Stimulated activated CD8-positive, alpha-beta memory T cell treated with anti-CD3 and anti-CD28 coated beads, Interleukin-7, amount 100 ng/mL, for 24 hours (primary cell): ENCODE data around the gene REP15.
"Not testable (repeated sequence)": the region's sequence is repeated elsewhere in the genome, so short reads cannot be mapped to it uniquely, and the experiment has no call there.

Experiments
- DNase-seq: peaks from one replicate; pipeline ENCODE4 v3.0.0-alpha.2; 2020; ENCODE audit warnings: low read depth

The REP15 gene, protein sequence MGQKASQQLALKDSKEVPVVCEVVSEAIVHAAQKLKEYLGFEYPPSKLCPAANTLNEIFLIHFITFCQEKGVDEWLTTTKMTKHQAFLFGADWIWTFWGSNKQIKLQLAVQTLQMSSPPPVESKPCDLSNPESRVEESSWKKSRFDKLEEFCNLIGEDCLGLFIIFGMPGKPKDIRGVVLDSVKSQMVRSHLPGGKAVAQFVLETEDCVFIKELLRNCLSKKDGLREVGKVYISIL

DNA sequence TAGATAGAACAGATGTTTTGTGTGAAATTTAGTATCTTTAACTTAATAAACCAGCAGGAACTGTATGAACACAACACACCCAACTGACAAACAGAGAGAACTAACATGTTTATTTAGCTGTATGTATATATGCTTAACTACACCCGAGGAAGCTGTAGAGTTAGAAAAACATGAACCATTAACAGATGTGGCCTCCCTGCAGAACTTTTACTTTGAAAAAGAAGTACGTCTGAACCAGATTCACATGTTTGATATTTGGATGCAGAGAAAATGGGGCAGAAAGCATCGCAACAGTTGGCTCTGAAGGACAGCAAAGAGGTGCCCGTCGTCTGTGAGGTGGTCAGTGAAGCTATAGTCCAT, at the start of gene REP15:
Gene REP15, plus strand, starts transcription at position 155 of the 360 bp plus-strand sequence. Its CDS starts 116 bp downstream, at position 271.
- DNase-seq, result no peak

DNA sequence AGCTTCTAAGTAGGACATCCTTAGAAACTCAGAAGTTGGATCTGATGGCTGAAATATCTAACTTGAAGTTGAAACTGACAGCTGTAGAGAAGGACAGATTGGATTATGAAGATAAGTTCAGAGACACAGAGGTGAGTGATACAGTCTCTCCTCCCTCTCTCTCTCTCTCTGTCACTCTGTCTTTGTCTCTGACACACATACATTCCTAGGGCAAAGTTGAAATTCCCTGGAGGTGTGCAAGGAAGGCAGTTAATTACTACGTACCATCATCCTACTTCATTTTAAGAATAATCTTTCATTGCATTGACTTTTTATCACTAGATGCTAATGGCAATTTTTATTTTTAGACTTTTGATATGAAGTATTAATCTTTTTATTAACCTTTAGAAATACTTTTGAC, 46.2 kb upstream of the REP15 start:
- DNase-seq, result no peak

GRCh38 chr12:27651201-27651600, 45.0 kb upstream of the REP15 start:
- no peak for DNase-seq

DNA sequence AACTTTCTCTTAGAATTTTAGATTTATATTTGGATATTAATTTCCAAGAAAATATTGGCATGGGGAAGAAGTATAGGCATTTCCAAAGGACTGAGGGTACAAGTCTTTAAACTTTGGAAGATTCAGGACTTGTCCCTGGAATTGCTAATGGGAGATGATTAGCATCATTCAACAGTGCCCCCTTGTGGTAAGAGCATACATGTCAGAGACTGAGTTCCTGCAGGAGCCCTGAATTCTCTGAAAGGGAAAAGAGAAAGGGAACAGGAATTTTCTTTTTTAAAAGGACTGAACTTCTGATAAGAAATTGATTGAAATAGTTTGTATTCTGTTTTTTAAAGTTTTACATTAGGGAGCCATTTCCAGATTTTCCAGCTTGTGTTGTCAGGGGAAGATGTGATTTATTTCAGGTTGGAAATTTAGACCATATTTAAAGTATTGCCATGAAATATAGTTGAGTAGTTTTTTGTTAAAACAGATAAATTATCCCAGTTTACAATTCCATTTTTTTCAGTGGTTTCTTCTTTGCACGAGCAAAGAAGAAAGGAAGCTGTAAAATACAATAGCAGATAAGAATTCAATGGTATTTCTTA, 44.0 kb upstream of the REP15 start:
- no peak for DNase-seq

- no peak for DNase-seq
Observed at GRCh38 chr12:27653661-27654060, 42.6 kb upstream of the REP15 start.

DNA sequence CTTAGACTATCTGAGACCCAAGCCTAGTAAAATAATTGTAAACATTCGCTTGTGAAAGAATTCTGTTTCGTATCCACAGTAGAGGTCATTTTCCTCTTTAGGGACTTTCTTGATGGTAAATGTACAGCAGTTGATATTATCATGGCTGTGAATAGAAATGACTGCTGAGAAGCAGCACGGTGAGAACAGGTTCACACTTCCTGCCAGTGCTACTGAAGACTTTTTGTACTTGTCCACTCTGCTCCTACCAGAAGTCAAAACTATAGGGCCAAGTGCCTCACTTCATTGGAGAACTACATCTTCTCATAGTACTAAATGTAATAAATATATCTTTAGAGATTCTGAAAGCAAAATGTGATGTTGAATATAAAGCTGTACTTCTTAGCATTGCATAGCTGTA, 40.8 kb upstream of the REP15 start:
- not testable (repeated sequence) for DNase-seq

GRCh38 chr12:27657296-27657695, 39.0 kb upstream of the REP15 start:
- DNase-seq, result no peak

DNA sequence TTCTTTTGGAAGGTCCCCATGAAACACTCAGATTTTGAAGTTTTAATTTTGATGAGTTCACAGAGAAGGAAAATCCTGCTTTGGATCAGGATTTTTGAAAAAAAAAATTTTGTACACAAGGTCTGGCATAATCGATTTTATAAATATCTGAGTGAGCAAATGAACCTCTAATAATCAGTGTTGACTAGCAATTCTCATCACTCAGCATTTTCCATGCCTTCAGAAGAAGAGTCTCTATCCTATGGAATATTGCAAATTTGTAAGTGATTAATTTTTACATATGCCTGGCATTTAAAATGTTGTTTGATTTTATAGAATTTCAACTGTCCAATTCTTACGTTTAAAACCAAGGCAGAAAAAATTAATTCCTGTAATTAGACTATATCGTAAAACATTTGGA, 30.5 kb upstream of the REP15 start:
- no peak for DNase-seq

GRCh38 chr12:27666510-27666909, 29.7 kb upstream of the REP15 start:
- DNase-seq, result no peak

- DNase-seq, result no peak
Observed at GRCh38 chr12:27667540-27667939, 28.7 kb upstream of the REP15 start.

DNA sequence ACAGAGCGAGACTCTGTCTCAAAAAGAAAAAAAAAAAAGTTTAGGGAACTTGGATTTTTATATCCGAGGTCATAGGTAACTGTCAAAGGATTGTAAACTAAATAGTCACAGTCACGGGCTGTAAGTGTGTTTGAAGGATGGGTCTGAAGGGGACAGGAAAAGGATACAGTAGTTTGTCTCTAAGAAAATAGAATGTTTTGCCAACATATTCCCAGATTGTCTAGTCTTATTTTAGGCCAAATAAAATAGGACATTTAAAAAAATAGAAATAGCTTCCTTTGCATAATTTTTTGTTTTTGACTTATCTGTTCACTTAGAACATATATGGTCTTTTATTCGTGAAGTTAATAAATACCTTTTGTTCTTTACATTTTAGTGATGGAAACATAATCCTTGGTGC, 24.2 kb upstream of the REP15 start:
- DNase-seq, result no peak

DNA sequence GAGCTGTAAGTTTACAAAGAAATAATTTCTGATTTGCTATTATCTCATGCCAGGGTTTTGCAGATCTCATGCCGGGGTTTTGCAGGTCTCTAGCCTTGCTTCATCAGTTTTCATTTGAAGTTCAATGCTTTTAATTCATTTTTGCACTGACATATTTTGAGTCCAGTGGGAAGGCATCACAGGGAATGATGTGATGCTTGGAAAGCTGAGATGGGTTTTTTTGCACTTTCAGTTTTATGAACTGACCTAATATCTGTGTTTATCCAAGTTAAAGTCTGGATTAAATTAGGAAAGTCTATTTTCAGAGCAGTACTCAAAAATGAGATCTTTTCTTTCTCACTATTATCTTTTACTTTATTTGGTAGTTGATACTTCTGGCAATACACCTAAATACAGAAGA, 23.6 kb upstream of the REP15 start:
- DNase-seq, result no peak

- DNase-seq, result no peak
Observed at GRCh38 chr12:27673101-27673718, 23.0 kb upstream of the REP15 start.

DNA sequence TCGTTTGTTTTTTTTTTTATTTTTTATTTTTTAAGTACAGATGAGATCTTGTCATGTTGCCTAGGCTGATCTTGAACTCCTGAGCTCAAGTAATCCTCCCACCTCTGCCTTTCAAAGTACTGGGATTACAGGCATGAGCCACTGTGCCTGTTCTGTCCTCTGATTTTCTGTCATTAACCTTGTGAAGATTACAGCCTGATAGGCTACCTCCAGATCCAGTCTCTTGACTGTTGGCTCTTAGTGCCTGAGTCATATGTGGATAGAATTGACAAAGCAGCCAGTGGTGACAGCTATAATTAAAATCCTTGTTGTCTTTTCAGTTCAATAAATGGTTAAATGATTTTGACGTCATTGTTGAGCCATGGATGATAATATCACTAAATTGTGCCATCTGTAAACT, 21.3 kb upstream of the REP15 start:
- no peak for DNase-seq

DNA sequence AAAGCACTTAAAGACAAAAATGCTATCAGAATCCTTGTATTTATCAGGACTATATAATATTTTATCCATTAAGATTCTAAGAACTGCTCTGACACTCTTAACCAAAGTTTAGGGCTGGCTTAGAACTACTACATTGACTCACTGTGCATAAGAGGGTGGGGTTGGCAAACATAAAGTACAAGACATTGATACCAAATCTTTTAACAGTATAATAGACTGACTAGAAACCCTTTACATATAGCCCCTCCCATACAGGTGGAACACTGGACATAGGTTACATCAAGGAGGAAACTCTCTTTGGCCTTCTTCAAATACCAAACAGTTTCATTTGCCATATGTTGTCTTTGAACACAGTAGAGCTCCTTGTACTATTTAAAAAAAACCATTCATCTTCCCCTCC, 15.6 kb upstream of the REP15 start:
- no peak for DNase-seq

DNA sequence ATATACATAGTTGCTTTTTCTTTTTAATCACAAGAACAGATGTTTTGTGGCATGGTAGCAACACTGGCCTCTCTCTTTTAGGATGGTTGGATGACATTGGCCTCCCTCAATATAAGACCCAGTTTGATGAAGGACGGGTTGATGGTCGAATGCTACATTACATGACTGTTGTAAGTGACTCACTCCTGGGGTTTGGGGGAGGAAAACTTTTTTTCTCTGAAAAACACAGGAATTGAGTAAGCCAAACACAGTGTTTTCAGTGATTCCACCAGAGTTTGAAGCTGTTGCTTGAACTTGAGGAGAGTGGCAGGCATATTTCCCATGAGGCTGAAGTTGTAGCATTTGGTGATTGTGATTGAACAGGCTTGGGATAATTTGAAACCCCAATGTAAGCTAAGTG, 13.7 kb upstream of the REP15 start:
- no peak for DNase-seq

- no peak for DNase-seq
Observed at GRCh38 chr12:27685274-27685673, 11.0 kb upstream of the REP15 start.

- DNase-seq, result no peak
Observed at GRCh38 chr12:27686147-27686546, 10.1 kb upstream of the REP15 start.

DNA sequence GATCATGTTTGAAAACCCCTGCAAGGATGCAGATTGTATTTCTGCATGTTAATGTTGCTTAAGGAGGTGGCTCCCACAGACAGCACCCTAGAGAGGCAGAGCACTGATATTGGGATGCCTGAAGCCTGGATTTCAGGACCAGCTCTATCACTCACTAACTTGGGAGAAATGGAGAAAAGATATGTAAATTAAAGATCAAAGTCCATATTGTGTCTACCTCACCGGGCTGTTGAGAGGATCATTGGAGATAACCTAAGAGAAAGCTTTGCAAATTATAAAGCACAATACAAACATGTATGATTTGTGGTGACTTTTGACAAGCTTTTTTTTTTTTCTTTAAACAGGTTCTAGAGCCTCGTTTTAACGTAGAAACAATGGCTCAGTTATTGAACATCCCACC, 7.6 kb upstream of the REP15 start:
- DNase-seq, result no peak

DNA sequence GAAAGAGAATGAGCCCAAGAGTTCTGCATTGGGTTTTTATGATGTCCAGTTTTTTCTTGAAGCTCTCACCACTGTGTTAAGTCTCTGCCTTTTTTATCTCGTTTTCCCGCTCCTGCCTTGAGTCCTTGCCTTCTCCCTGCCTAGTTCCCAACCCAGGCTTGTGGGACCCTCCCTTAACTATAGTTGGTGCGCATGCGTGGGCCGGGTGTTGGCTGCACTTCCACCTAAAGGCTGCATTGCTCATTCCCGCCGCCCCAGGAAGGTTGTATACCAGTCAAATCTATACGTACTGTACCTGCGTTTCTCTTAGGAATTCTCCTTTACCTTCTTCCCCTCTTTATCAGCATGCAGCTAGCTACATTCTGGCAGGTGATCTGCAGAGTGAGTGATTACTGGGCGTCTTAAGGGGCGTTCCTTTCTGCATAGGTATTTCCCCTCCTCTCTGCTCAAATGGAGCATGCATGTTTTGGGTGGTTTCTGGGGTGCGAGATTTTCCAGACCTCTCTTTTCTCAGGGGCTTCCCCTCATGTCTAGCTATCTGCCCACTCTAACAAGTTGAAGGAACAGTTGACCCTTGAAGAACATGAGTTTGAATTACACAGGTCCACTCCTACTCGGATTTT, 6.6 kb upstream of the REP15 start:
- no peak for DNase-seq

DNA sequence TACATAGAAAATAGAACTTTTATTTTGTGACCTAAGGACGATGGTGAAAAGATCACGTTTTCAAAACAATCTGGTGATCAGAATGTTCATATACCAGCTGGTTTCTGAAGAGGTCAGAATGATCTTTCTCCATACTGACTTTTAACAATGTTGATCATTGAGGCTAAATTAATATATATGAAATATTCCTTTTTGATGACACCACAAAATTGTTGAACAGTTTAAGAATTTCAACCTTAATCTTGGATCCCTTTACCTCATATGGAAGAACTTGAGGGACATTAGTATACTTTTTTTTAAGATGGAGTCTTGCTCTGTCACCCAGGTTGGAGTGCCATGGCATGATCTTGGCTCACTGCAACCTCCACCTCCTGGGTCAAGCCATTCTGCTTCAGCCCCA, 2.8 kb upstream of the REP15 start:
- no peak for DNase-seq

DNA sequence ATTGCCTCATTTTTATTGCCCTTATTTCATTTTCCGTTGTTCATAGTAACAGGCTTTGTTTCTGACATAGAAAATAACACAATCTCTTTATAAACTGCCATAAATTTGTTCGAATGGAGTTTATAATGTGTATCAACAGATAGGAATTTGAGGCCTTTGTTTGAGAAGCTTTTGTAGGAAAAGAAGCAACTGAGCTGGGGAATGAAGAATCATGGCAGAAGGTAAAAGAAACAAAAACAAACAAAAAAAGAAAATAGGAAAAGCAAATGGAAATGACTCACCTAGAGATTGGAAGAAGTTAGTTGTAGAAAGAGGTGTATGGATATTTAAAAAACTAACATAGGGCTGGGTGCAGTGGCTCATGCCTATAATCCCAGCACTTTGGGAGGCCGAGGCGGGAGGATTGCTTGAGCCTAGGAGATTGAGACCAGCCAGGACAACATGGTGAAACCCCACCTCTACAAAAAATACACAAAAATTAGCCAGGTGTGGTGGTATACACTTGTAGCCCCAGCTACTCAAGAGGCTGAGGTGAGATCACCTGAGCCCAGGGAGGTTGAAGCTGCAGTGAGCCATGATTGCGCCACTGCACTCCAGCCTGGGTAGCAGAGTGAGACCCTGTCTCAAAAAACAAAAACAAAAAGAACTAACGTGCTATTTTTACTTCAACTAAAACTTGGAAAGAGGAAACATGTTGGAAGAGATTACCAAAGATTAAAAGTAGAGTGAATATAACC, 523 bp upstream of the REP15 start:
- DNase-seq, result no peak
